GM21737 (cell line): ENCODE measurements around the gene CHMP1A.

Experiments
- ATAC-seq: cut with Tn5 transposase; IDR thresholded peaks from one replicate; pipeline ENCODE4 v1.9.1; 2021; ENCODE audit warnings: mild to moderate bottlenecking, moderate library complexity; ENCODE audit not compliant: unreplicated experiment

CHMP1A gene

DNA sequence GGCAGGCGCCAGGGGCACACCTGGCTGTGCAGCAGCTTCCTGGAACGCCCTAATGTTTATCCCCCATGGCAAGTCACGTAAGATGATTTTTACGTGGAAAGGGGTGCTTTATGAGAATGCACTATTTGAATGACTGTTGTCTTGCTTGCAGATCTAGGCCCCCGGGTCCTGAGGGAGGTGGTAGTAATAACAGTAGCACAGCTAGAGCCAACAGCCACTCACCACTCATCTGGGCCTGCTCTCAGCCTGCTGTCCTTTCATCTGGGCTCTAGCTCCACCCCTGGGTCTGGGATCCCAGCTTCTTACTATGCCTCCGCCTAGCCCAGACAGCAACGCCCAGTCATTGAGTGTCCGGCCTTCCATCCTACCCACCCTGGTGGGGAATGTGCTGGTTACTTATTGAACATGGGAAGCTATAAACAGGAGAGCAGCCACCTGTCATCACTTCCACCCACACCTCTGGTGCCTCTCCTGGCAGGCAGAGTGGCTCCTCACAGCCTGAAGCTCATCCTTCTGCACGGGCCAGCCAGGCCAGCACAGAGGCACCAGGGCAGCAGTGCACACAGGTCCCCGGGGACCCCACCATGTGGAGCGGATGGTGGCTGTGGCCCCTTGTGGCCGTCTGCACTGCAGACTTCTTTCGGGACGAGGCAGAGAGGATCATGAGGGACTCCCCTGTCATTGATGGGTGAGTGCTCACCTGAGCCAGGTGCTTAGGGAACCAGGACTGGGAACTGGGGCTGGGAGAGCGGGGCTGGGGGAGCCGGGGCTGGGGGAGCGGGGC, 27.5 kb downstream of the CHMP1A start:
- no peak for ATAC-seq

DNA sequence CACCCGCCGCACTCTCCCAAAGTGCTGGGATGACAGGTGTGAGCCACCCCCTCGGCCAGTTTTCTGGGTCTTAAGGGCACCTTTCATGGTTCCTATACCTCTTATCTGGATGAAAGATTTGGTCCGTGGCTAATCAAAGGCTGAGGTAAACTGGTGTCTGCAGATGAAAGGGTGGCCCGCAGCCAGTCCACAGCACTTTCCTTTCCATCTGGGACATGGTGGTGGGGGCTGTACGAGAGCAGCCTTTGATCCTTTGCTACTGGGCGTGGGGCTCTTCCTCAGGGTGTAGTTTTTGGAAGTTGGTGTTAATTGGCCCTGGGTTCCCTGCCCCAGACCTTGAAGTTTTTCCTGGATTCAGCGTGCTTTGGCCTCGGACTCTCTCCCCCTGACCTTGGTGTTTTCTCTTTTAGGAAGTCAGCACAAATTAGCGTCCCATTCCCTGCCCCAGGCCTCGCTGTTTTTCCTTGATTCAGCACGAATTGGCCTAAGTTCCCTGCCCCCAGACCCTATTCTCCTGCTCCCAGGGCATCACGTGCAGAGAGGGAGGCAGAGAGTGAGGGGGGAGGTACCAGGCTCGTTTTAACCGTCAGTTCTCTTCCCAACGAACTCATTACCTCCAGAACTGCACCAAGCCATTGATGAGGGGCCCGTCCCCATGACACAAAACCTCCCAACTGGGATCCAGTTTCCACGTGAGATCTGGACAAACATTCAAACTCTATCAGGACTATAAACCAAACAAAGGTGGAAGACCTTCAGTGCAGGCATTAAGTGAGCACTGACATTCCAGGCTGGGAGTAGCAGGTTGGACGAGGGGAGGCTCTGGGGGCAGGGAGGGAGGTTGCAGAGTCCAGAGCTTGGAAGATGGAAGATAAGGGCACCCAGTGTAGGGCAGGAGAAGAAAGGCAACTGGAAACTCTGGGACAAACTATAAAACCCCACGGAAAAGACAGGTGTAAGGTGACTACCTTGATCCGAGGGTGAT, 32.4 kb downstream of the CHMP1A start:
- no peak for ATAC-seq

DNA sequence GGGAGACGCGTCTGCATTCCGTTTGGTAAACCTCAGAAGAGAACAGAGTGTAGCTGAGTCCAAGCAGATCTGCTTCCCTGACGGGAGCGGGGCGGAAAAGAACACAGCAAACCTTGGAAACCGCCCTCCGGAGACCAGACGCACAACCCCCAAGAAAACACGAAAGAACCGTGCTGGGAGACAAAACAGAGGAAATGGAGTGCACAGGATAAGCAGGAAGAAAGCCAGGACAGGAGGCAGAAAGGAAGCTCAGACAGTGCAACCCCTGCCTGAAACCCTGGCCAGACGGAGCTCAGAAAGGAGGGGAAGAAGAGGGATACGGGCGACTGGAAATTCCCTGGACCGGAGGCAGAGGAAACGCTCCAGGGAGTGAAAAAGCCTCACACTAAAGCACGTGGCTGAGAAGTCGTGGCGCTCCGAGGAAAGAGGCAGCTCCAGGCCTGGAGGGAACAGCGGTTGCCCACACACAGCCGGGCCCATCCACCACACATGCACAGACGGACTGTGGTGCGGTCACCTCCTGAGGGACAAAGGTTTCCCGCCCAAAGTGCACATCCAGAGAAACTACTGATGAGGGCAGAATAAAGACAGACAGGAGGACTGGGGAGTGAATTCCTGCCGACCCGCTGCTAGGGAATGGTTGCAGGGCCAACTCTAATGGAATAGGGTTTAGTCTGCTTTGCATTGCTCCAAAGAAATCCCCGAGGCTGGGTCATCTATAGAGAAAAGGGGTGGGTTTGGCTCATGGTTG, 33.8 kb downstream of the CHMP1A start:
- ATAC-seq: no peak

DNA sequence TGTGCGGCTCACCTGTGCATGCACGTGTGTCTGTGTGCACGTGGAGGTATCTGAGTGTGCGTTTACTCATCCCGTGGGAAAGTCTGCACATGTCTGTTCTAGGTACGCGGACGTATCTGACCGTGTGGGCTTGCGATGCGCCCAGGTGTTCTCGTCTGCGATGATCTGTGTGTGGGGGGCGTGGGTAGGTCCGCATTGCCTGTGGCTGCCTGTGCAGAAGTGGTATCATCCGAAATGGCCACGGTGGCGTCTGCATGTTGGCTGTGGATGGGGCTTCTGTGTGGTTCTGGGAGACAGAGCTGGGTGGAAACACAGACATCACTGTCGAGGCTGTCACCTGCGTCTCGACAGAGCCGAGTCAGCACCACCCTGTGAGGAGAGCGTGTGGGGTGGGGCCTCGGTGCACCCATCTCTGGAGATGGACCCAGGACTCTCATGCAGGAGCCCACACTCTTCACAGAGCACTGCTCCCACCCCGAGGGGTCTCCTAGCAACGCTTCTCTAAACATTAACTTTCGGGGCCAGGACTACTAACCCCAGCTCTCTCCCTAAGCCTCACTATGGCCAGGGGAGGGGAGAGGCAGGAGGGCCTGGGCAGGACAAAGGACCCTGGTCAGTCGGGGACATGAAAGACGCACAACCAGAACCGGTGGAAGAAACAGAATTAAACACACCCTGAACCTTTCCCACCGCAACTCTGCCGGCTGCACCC, 35.7 kb downstream of the CHMP1A start:
- no peak for ATAC-seq

DNA sequence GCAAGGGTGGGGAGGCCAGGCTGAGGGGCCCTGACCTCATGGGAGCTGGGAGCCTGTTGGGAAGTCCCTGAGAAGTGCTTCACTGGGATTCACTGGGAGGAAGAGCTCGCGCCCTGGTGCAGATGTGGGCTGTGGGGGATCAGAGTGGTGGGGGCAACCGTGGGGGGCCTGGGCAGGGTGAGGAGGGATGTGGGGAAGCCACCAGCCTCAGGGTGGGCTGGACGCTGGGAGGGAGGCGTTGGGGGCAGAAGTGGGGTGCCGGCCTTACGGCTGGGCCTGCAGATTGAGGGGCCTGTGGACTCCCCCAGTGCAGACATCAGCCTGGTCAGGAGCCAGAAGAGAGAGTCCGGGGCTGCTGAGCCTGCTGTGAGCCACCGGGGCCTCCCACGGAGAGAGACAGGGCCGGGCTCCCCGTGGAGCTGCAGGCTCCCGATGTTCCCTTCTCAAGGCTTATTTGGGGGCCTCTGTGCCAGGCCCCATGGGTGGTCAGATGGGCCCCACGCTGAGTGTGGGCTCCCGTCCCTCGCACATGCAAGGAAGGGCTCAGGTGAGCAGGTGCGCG, 36.3 kb downstream of the CHMP1A start:
- ATAC-seq: no peak

DNA sequence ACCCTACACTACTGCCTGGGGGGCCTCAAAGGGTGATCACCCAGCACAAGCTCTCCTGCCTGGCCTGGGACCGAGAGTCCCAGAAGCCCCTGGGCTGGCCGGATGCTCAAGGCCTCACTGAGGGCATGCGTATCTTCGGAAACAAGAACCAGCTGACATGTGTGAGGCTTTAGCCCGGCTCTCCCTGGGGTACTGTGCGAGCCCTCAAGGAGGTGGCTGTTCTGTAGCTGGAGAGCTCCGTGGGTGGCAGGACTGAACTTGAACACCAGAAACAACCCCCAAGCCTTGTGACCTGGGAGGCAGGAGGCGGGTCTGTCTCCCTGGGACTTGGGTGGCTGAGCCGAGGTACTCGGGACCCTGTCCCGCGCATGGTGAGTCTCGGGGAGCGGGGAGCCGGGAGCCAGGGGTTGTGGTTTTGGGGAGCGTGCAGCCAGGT, 37.1 kb downstream of the CHMP1A start:
- ATAC-seq: no peak

DNA sequence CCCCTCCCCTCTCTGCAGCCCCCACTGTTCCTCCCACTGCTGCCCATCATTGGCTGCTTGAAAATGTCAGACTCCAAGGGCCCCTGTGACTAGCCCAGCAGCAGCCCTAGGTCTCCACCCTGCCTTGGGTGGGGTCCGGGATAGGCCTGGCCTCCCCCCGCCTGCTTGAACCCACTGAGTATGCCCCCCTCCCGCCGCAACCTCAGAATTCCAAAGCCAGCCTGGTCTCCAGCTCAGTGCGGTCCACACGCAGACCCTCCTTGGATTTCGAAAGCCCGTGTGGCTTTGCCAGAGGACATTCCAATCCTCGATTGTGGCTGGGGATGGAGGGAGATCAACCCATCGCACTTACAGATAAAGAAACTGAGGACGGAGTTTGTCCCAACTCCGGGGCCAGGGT, 37.7 kb downstream of the CHMP1A start:
- no peak for ATAC-seq

DNA sequence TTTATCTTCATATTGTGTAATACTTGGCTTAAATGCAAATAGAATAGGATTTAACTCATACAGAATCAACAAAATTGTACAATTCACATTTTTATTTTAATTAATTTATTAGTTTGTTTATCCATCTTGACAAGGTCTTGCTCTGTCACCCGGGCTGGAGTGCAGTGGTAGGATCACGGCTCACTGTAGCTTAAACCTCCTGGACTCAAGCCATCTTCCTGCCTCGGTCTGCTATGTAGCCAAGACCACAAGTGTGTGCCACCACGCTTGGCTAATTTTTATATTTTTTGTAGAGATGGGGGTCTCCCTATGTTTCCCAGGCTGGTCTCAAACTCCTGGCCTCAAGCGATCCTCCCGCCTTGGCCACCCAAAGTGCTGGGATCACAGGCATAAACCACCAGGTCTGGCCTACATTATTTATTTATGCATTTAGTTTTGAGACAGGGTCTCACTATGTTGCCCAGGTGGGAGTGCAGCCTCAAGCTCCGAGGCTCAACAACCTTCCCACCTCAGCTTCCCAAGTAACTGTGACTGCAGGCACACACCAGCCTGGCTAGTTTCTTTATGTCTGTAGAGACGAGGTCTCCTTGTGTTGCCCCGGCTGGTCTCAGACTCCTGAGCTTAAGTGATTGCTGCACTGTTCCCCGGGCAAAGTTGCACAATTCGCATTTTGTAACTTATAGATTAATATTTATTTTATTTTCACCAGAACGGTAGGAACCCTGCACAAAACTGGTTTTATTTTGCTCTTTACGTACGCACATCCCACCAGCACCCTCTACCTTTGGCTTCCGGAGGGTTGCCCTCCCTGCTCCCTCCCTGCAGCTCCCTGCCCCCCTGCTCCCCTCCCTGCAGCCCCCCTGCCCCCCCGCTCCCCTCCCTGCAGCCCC, 39.2 kb downstream of the CHMP1A start:
- no peak for ATAC-seq

DNA sequence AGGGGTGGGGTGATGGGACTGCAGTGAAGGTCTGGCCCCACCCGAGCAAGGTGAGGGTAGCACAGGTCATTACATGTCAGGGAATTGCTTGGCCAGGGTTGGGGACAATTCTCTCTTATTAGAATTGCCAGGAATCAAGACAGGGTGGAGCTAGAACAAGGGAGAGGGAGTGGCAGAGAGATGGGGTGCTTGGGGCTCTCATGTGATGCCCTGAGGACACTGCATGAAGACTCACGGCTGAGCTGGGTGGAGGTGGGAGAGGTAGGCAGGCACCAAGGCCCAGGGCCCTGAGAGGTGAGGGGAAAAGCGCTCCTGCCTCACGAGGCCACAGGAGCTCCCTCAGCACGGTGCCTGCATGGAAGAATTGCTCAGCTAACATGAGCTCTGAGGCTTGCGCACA, 40.5 kb downstream of the CHMP1A start:
- ATAC-seq: no peak

DNA sequence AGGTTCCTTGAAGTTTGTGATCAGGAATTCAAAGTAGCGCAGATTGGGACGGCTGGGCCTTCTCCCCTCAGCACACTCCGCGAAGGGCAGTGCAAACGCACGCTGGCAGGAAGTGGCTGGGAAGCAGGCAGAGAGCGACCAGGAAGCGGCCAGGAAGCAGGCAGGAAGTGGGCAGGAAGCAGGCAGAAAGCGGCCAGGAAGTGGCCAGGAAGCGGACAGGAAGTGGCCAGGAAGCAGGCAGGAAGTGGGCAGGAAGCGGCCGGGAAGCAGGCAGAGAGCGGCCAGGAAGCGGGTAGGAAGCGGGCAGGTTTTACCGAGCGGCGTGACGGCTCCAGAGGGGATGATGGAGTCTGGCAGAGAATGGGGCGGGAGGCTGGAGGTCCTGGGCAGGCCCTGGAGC, 40.9 kb downstream of the CHMP1A start:
- no peak for ATAC-seq

DNA sequence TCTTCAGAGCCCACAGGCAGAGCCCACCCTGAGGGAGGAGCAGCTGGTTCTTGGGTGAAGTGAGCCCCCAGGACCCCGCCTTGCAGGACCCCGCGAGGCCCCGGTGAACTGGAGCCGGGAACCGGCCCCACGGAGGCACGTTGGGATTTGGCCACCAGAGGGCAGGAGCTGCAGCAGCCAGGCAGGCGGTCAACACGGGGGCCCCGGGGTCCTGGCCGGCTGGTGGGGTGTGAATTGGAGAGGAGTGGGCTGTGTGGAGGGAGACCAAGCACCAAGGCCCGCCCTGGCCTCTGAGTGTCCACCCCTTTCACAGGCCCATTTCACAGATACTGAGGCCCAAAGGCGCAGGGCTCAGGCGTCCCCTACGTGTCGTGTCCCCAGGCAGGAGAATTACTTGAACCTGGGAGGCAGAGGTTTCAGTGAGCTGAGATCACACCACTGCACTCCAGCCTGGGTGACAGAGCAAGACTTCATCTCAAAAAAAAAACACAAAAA, 41.9 kb downstream of the CHMP1A start:
- ATAC-seq: no peak

DNA sequence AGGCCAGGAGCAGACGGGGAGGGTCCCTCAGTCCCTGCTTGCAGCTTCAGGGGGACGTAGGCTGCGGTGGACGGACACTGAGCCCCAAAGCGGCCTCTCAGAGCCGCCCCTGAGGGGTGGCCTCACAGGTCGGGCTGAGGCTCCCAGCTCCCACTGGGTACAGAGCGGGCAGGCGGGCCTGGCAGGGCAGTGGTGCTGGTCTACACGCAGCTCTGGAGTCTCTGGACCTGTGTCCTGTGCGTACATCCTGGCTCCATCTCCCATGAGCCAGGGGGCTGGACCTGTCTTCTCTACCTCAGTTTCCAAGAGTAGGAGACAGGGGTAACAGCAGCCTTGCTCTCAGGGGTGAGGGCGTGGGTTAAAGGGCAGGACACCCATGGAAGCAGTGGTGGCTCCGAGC, 42.3 kb downstream of the CHMP1A start:
- ATAC-seq: no peak

DNA sequence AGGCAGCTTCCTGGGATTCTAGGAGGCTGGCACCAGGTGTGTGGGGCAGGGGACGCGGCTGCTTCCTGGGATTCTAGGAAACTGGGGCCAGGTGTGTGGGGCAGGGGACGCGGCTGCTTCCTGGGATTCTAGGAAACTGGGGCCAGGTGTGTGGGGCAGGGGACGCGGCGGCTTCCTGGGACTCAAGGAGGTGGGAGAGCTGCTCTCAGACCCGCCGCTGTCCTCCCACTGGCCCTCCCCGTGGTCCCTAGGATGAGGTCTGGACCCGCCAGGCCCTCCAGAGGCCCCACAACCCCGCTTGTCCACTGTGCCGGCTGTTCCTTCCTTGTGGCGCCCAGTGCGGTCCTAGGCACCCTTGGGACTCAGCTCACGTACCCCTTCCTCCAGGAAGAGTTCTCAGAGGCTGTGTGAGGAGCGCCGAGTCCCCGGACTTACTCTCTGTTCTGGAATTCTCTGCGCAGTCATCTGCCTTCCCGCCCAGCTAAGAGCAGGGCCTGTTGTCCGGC, 43.5 kb downstream of the CHMP1A start:
- no peak for ATAC-seq

DNA sequence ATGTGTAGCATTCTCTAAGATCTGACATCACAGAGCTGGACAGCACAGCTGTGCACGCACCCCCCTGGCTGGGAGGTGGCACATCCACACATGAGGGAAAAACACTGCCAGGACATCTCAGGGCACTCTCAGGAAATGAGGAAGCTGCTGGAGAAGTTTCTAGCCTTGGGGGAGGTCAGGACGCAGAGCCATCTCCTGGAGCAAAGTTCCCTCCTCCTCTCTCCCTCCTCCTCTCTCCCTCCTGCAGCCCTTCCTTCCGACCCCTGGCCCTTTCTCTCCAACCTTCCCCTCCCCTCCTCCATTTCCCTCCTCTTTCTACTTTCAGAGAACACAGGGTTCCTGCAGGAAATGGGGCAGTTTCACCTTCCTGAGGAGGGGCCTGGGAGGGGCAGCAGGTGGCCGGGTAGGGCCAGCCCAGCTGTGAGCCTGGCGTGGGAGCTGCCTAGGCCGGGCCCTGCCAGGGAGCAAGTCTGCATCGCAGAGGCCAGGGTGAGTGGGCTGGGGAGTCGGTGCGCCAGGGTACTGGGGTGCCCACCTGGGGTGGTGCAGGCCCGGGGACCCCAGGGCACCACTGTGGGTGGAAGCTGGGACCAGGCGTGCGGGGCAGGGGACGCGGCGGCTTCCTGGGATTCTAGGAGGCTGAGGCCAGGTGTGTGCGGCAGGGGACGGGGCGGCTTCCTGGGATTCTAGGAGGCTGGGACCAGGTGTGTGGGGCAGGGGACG, 44.1 kb downstream of the CHMP1A start, which contains the start of gene DPEP1:
Gene DPEP1 (plus strand): TSS at position 412 of the 723 bp plus-strand sequence. CDS start 16,769 bp downstream, outside the sequence.
- ATAC-seq: no peak

DNA sequence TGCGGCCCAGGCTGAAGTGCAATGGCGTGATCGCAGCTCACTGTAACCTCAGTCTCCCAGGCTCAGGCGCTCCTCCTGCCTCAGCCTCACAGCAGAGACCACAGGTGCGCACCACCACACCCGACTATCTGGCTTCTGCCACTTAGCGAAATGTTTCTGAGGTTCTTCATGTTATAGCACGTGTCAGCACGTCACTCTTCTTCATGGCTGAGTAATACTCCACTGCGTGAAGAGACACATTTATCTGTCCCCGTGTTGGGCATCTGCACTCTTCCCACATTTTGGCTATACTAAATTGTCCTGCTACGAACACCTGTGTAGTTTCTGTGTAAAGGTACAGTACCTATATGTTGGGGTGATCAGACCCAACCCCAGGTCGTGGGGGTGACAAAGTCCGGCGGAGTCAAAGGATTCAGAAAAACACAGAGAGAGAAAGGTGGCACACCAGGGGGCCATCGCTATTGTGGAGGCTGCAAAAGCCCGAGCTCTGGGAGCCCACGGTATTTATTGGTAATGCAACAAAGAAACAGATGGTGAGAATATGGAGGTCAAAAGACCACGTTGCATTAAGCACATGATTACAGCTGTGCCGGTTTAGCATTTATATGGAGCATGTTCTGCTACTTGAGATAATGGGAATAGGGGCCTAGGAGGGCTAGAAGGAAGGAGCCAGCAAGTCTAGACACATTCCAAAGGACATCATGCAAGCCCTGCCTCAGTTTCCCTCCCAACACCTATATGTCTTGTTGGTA, 44.9 kb downstream of the CHMP1A start:
- ATAC-seq: no peak

DNA sequence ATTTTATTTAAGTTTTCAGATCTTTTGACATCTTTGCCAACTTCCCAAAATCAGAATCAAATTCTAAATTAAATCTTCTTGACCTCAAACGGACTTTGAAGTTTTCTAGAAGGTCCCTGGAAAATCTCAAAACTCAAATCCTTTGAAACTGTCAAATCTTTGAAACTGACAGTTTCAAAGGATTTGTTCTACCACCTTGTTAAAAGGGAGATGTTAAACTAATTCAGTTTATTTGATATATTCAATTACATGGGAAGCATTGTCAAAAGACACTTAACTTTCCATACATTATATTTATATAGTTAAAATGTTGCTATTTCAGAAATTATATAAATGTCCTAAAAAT, 47.4 kb downstream of the CHMP1A start:
- no peak for ATAC-seq

DNA sequence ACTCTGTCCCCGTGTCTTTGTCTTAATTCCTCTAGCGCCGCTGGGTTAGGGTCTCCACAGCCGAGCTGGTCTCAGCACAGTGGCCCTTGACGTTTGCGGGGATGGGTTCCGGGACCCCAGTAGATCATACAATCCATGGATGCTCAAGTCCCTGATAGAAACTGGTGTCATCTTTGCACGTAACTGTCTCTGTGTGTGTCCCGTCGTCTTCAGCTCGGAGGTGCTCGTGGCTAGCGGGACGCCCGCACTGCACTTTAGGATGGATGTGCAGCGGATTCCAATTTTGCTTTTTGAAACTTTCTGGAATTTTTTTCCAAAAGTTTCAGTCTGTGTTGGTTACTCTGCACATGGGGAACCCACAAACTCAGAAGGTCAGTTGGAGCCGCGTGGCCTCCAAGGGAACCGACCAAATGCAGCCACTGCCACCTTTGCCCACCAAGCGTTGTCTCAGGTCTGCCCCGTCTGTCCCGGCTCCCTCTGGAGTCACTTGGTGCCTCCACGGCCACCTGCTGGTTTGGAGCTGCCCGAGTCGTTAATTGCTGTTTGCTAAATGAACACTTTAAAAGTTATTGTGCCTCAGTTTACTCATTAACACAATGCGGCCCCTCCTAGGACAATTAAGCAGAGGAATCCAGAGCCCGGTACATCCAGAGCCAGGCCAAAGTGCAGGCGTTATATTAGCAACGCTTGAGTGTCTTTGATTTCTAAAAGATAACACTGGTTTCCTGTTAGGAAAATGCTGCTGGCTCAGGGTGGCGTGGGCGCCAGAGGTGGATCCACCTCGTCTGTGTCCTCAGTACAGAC, 49.4 kb downstream of the CHMP1A start:
- ATAC-seq: no peak
